ENCODE results near the gene RNF222. TPM values are rescaled to one million over a fixed set of nuclear protein-coding genes. Genes with fewer than 3 reads are reported as not detected.
"Not testable (repeated sequence)": the region's sequence is repeated elsewhere in the genome, so short reads cannot be mapped to it uniquely, and the experiment has no call there.

The RNF222 gene
- polyA plus RNA-seq, 1 donor from 2014 or later: 0.08 TPM

DNA sequence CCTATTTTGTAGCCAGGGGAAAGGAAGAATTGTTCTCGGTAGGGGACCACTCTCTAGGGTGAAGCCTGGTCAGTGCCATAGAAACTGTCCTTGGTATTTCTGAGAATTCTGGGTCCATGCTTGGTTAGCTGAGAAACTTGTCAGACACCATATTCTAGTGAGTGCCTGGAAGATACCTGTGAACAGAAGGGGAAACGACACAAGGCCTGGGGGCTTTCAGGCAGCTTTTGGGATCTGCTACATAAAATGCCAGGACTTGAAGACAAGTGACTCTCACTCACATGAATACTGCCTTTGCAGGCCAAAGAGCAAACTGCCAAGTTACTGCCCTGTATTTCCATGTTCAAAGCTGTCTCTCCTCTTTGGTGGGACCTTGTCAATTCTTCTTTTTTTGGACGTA, 39.7 kb downstream of the RNF222 start:
- Mint-ChIP-seq H3K9me3 (no peaks in the 10 kb centered on the region), H3K4me3 (no peak overlapping the region), H3K4me1 (no peaks in the 10 kb centered on the region), H3K36me3 (peaks cover 5% of the 10 kb centered on the region), H3K27me3 (no peaks in the 10 kb centered on the region), H3K27ac (no peak overlapping the region)

DNA sequence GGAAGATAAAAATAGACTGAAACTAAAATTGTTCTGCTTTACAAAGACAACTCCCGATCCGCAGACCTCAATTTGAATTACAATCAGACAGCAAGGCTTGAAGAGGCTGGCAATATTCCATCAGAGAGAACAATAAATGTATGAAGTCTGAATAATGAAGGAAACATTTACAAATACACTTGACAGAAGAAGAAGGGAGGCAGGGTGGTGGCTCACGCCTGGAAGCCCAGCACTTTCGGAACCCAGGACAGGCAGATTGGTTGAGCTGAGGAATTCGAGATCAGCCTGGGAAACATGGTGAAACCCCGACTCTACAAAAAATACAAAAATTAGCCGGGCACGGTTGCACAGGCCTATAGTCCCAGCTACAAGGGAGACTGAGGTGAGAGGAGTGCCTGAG, 43.4 kb downstream of the RNF222 start:
- H3K4me3 Mint-ChIP-seq: no peak overlapping the region
- no peaks in the 10 kb centered on the region for H3K4me1 Mint-ChIP-seq
- peaks cover 3% of the 10 kb centered on the region for H3K27me3 Mint-ChIP-seq
- H3K9me3 Mint-ChIP-seq: no peaks in the 10 kb centered on the region
- no peak overlapping the region for H3K27ac Mint-ChIP-seq
- H3K36me3 Mint-ChIP-seq: peaks cover 3% of the 10 kb centered on the region

GRCh38 chr17:8353736-8354135, 43.9 kb downstream of the RNF222 start:
- Mint-ChIP-seq H3K27me3 (peaks cover 3% of the 10 kb centered on the region), H3K4me1 (no peaks in the 10 kb centered on the region), H3K4me3 (no peak overlapping the region), H3K9me3 (no peaks in the 10 kb centered on the region), H3K36me3 (peaks cover 2% of the 10 kb centered on the region), H3K27ac (no peak overlapping the region)

DNA sequence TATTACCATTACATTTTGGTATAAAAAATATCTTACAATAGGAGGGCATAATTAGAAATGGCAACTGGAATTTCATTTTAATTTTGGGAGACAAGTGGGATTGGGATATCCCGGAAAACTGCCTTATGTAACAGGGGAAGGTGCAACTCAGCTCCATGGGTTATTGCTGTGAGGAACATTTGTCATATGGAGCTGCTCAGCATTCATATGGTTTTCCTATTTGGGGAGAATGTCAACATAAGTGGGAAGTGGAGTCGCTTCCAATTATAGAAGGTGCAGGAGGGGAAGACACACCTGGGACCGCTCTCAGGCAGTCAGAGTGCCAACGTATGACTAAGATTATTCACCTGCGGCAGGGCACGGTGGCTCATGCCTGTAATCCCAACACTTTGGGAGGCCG, 47.3 kb downstream of the RNF222 start:
- Mint-ChIP-seq H3K9me3 (peaks cover 0 to 2% (median 0%) of the 10 kb centered on the region in 3 donors), H3K27me3 (peaks cover 17% of the 10 kb centered on the region), H3K27ac (no peak overlapping the region), H3K4me3 (no peak overlapping the region), H3K36me3 (no peaks in the 10 kb centered on the region), H3K4me1 (no peaks in the 10 kb centered on the region)

- H3K36me3 Mint-ChIP-seq, H3K27ac Mint-ChIP-seq, H3K9me3 Mint-ChIP-seq, H3K4me3 Mint-ChIP-seq, H3K4me1 Mint-ChIP-seq: not testable (repeated sequence)
- H3K27me3 Mint-ChIP-seq: peaks cover 17% of the 10 kb centered on the region
These were observed 50.6 kb downstream of the RNF222 start for GRCh38 chr17:8347001-8347400.

DNA sequence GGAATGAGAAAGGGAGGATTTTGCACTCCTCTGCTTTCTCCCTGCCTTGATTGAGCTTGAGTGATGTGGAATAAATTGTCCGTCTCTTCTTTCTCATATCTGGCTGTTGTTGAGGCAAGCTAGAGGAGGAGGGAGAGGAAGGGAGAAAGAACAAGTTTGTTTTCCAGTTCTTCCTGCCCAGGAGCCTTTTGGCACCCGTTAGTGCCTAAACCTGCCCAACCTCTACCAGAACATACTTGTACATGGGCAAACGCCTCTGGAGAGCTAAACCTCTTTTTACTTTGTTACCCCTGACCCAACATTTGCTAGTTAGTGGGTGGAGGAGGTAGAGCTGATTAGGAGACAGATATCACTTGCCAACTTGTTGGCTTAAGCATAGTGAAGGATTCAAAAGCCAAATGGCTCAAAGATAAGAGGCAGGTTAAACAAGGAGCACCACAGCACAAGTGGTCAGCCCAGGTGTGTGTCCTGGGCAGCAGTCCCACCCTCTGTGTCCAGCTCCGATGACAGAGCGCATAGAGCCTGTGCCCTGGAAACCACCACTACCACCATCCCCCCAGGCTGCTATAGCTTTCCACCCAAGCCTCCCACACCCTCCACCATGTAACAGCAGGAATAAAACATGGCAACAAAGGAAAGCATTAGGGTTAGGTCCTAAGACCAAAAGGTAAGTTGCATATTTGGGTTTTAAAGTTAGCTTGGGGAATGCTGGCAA, 51.5 kb downstream of the RNF222 start:
- Mint-ChIP-seq H3K36me3 (no peaks in the 10 kb centered on the region), H3K27ac (peak overlapping the region in 1 of 3 donors; percentile 36), H3K4me3 (no peak overlapping the region), H3K27me3 (peaks cover 17% of the 10 kb centered on the region), H3K4me1 (no peaks in the 10 kb centered on the region), H3K9me3 (peaks cover 0 to 2% (median 0%) of the 10 kb centered on the region in 3 donors)

GRCh38 chr17:8345052-8345690, 52.5 kb downstream of the RNF222 start:
- peak overlapping the region in 1 of 3 donors; percentile 39 for H3K27ac Mint-ChIP-seq
- H3K4me3 Mint-ChIP-seq: no peak overlapping the region
- H3K9me3 Mint-ChIP-seq: peaks cover 0 to 2% (median 0%) of the 10 kb centered on the region in 3 donors
- H3K36me3 Mint-ChIP-seq: no peaks in the 10 kb centered on the region
- H3K27me3 Mint-ChIP-seq: peaks cover 14% of the 10 kb centered on the region
- no peaks in the 10 kb centered on the region for H3K4me1 Mint-ChIP-seq

DNA sequence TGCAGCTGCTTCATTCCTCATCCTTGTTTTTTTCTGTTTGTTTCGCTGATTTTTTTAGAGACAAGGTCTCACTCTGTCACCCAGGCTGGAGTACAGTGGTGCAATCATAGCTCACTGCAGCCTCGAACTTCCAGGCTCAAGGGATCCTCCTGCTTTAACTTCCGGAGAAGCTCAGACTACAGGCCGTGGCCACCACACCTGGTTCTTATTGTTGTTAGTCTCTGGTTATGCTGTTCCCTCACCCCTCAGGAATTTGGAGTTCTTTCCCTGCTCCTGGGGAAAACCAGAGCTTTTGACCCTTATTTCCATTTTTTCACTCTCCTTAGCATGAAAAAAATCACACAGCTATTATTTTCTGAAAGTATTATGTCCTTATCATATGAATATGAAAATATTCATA, 56.2 kb downstream of the RNF222 start:
- Mint-ChIP-seq H3K9me3 (no peaks in the 10 kb centered on the region), H3K36me3 (peaks cover 2% of the 10 kb centered on the region), H3K27ac (no peak overlapping the region), H3K4me1 (peaks cover 3 to 10% (median 6%) of the 10 kb centered on the region in 3 donors), H3K27me3 (peaks cover 7% of the 10 kb centered on the region), H3K4me3 (no peak overlapping the region)

Other genes starting within 250 kb of the RNF222 start
- 12.6 TPM for gene PER1, start 245.4 kb downstream of the RNF222 start, polyA plus RNA-seq
- 83.7 TPM for gene VAMP2, start 234.9 kb downstream of the RNF222 start, polyA plus RNA-seq
- gene TMEM107, start 221.4 kb downstream of the RNF222 start, polyA plus RNA-seq: 35.2 TPM
- gene BORCS6, start 207.6 kb downstream of the RNF222 start, polyA plus RNA-seq: 30.0 TPM
- gene AURKB, start 187.3 kb downstream of the RNF222 start, polyA plus RNA-seq: 0.34 TPM
- 35.1 TPM for gene CTC1, start 149.8 kb downstream of the RNF222 start, polyA plus RNA-seq
- gene PFAS, start 148.5 kb downstream of the RNF222 start, polyA plus RNA-seq: 15.5 TPM
- 67.4 TPM for gene RANGRF, start 109.2 kb downstream of the RNF222 start, polyA plus RNA-seq
- 1.7 TPM for gene SLC25A35, start 102.4 kb downstream of the RNF222 start, polyA plus RNA-seq
- not detected for gene ARHGEF15, start 87.6 kb downstream of the RNF222 start, polyA plus RNA-seq
- not detected for gene ODF4, start 58.0 kb downstream of the RNF222 start, polyA plus RNA-seq
- gene RPL26, start 14.6 kb downstream of the RNF222 start, polyA plus RNA-seq: 1,664 TPM
- 52.3 TPM for gene NDEL1, start 38.1 kb upstream of the RNF222 start, polyA plus RNA-seq
- gene MYH10, start 232.9 kb upstream of the RNF222 start, polyA plus RNA-seq: 1.7 TPM

Measured in IgD-negative memory B cell (primary cell).